Measurements from ENCODE around the gene CFAP74.

The CFAP74 gene

DNA sequence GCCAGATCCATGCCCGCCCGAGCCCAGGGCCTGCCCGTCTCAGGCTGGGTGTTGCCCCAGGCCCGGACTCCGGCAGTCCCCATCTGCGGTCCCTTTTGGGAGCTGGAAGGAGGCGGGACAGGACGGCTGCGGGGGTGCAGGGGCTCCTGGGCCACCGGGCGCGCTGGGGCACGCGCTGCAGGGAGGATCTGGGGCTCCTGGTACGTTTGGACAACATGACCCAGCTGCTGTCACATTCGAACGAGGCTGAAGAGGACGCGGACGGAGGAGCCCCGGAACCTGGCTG is 95.1 kb downstream of the CFAP74 start:
- H3K9me3 ChIP-seq (ENCODE audit: control insufficient read depth, insufficient read depth, low read length) = no peaks in the 10 kb centered on the region
- H3K36me3 ChIP-seq (ENCODE audit: insufficient read depth, low read length) = no peaks in the 10 kb centered on the region
- H3K4me1 ChIP-seq (ENCODE audit: insufficient read depth, low read length) = peaks cover 3% of the 10 kb centered on the region
- peak overlapping the region; percentile 94 for H3K9ac ChIP-seq (ENCODE audit: low read depth, low read length)

GRCh38 chr1:1907098-1907736 is 96.4 kb downstream of the CFAP74 start:
- no peaks in the 10 kb centered on the region for H3K36me3 ChIP-seq (ENCODE audit: insufficient read depth, low read length)
- H3K4me1 ChIP-seq (ENCODE audit: insufficient read depth, low read length) = peaks cover 3% of the 10 kb centered on the region
- no peak overlapping the region for H3K9ac ChIP-seq (ENCODE audit: low read depth, low read length)
- no peaks in the 10 kb centered on the region for H3K9me3 ChIP-seq (ENCODE audit: control insufficient read depth, insufficient read depth, low read length)

- no peaks in the 10 kb centered on the region for H3K9me3 ChIP-seq (ENCODE audit: control insufficient read depth, insufficient read depth, low read length)
- H3K4me1 ChIP-seq (ENCODE audit: insufficient read depth, low read length) = peaks cover 3% of the 10 kb centered on the region
- H3K36me3 ChIP-seq (ENCODE audit: insufficient read depth, low read length) = no peaks in the 10 kb centered on the region
- H3K9ac ChIP-seq (ENCODE audit: low read depth, low read length) = no peak overlapping the region
Observed at GRCh38 chr1:1906185-1907097, 97.1 kb downstream of the CFAP74 start.

GRCh38 chr1:1903224-1903623 is 100.4 kb downstream of the CFAP74 start:
- Histone ChIP-seq H3K36me3 (ENCODE audit: insufficient read depth, low read length) (no peaks in the 10 kb centered on the region), H3K9me3 (ENCODE audit: control insufficient read depth, insufficient read depth, low read length) (no peaks in the 10 kb centered on the region), H3K4me1 (ENCODE audit: insufficient read depth, low read length) (no peaks in the 10 kb centered on the region; the same call in 1 of the 2 replicates), H3K9ac (ENCODE audit: low read depth, low read length) (no peak overlapping the region)

DNA sequence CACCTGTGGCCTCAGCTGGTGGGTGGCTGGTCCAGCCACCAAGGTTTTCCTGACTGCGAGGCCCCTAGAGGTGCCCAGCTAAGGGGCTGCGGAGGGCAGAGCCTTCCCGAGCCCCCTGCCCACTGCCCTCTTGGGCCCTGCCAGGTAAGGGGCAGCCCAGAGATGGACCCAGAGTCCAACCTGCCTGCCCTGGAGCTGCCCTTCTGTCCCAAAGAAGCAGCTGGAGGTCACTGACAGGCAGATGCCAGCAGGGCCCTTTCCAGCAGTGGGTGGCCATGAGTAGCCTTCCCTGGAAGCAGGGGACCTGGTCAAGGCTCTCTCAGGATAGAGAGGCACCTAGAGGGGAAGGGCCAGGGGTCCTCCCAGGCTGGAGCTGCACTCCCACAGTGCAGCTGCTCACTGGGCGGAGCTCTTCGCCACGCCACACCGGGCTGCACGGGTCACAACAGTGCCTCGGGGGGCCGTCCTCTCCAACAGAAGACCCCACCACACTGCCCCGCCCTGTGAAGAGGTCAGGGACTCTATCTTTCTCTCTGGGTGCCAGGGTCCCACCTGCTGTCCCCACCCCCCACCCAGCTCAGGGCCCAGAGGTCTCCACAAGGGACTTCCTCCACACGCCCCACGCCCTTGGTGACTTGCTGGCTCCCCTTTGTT is 101.8 kb downstream of the CFAP74 start:
- H3K9me3 ChIP-seq (ENCODE audit: control insufficient read depth, insufficient read depth, low read length) = no peaks in the 10 kb centered on the region
- H3K9ac ChIP-seq (ENCODE audit: low read depth, low read length) = no peak overlapping the region
- H3K4me1 ChIP-seq (ENCODE audit: insufficient read depth, low read length) = peaks cover 5% of the 10 kb centered on the region; the same call in 1 of the 2 replicates
- H3K36me3 ChIP-seq (ENCODE audit: insufficient read depth, low read length) = no peaks in the 10 kb centered on the region

GRCh38 chr1:1900883-1901640 is 102.5 kb downstream of the CFAP74 start:
- Histone ChIP-seq H3K9me3 (ENCODE audit: control insufficient read depth, insufficient read depth, low read length) (no peaks in the 10 kb centered on the region), H3K4me1 (ENCODE audit: insufficient read depth, low read length) (peaks cover 5% of the 10 kb centered on the region; the same call in 1 of the 2 replicates), H3K9ac (ENCODE audit: low read depth, low read length) (no peak overlapping the region), H3K36me3 (ENCODE audit: insufficient read depth, low read length) (no peaks in the 10 kb centered on the region)

DNA sequence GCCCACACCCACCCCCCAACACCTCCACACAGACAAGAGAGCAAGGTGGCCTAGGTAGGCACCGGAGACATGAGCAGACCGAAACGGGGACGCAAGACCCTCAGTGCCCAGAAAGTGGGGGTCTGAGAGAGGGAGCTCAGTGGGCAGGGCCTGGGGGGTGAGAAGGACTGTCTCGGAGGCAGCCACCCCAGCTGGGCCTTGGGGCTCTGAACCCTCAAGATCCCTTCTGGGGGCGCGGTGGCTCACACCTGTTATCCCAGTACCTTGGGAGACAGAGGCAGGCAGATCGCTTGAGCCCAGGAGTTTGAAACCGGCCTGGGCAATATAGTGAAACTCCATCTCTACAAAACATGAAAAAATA is 103.6 kb downstream of the CFAP74 start:
- Histone ChIP-seq H3K4me1 (ENCODE audit: insufficient read depth, low read length) (peaks cover 9% of the 10 kb centered on the region), H3K9me3 (ENCODE audit: control insufficient read depth, insufficient read depth, low read length) (no peaks in the 10 kb centered on the region), H3K9ac (ENCODE audit: low read depth, low read length) (no peak overlapping the region), H3K36me3 (ENCODE audit: insufficient read depth, low read length) (no peaks in the 10 kb centered on the region)

DNA sequence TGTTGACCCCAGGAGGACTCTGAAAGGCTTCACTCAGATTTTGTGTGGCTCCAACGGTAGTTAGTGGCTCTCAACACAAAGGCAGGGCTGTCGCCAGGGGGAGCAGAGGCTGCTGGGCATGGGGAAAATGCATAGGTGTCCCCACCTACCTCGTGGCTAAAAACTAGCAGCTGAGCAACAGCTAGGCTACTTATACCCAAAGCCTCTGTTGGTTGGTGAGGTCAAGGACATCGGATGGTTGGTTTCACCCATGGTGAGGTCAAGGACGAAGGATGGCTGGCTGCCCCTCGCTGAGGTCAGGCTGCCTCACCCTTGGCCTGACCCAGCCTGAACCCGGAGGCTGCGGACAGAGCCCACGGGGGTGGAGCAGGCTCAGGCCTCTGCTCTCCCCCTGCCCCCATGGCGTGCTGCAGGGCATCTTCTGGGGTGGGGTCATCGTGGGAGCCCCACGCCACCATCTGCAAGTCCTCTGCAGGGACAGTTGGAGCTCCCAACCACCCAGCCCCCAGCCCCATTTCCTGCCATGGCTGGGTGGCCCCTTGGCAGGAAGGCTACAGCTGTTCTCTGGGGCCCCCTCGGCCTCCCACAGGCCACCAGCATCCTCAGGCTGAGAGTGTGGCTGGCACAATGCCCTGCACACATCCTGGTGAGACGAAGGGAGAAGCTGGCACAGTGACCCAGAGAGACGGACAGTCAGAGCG is 104.2 kb downstream of the CFAP74 start:
- H3K36me3 ChIP-seq (ENCODE audit: insufficient read depth, low read length) = no peaks in the 10 kb centered on the region
- no peaks in the 10 kb centered on the region for H3K9me3 ChIP-seq (ENCODE audit: control insufficient read depth, insufficient read depth, low read length)
- no peak overlapping the region for H3K9ac ChIP-seq (ENCODE audit: low read depth, low read length)
- peaks cover 14% of the 10 kb centered on the region for H3K4me1 ChIP-seq (ENCODE audit: insufficient read depth, low read length)

- H3K9ac ChIP-seq (ENCODE audit: low read depth, low read length) = no peak overlapping the region
- no peaks in the 10 kb centered on the region for H3K36me3 ChIP-seq (ENCODE audit: insufficient read depth, low read length)
- no peaks in the 10 kb centered on the region for H3K9me3 ChIP-seq (ENCODE audit: control insufficient read depth, insufficient read depth, low read length)
- peaks cover 18% of the 10 kb centered on the region for H3K4me1 ChIP-seq (ENCODE audit: insufficient read depth, low read length)
Observed at GRCh38 chr1:1898246-1898933, 105.2 kb downstream of the CFAP74 start.

GRCh38 chr1:1895456-1896336 is 107.9 kb downstream of the CFAP74 start:
- H3K4me1 ChIP-seq (ENCODE audit: insufficient read depth, low read length) = peaks cover 27% of the 10 kb centered on the region
- H3K9ac ChIP-seq (ENCODE audit: low read depth, low read length) = peak overlapping the region; percentile 13; the same call in 1 of the 2 replicates
- no peaks in the 10 kb centered on the region for H3K36me3 ChIP-seq (ENCODE audit: insufficient read depth, low read length)
- no peaks in the 10 kb centered on the region for H3K9me3 ChIP-seq (ENCODE audit: control insufficient read depth, insufficient read depth, low read length)

DNA sequence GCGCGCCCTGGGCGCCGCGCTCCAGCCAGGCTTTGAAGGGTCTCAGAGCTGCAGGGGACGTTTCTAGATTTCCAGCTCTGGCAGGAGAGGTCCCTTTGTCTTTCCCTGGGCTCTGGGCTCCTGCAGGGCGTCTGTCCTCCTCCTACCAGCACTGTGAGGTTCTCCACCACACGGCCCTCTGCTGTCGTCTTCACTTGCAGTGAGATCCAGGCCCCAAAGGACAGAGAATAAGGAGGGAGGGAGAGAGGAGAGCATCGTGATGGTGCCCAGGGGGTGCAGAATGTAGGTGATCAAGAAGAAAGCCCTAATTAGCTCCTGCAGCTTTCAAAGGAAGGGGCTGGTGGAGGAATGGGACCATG is 108.5 kb downstream of the CFAP74 start:
- no peaks in the 10 kb centered on the region for H3K36me3 ChIP-seq (ENCODE audit: insufficient read depth, low read length)
- no peaks in the 10 kb centered on the region for H3K9me3 ChIP-seq (ENCODE audit: control insufficient read depth, insufficient read depth, low read length)
- H3K4me1 ChIP-seq (ENCODE audit: insufficient read depth, low read length) = peaks cover 27% of the 10 kb centered on the region
- H3K9ac ChIP-seq (ENCODE audit: low read depth, low read length) = peak overlapping the region; percentile 13

- Histone ChIP-seq H3K9ac (ENCODE audit: low read depth, low read length) (peak overlapping the region; percentile 9; the same call in 1 of the 2 replicates), H3K36me3 (ENCODE audit: insufficient read depth, low read length) (no peaks in the 10 kb centered on the region), H3K9me3 (ENCODE audit: control insufficient read depth, insufficient read depth, low read length) (no peaks in the 10 kb centered on the region), H3K4me1 (ENCODE audit: insufficient read depth, low read length) (peaks cover 27% of the 10 kb centered on the region)
Observed at GRCh38 chr1:1894354-1895059, 109.1 kb downstream of the CFAP74 start.

All from ES-I3 (cell line).